ENCODE measurements around the gene SEPTIN10. TPM values are rescaled to one million over a fixed set of nuclear protein-coding genes. Genes with fewer than 3 reads are reported as not detected.

The SEPTIN10 gene
- total and polyA plus RNA-seq, 2 of the 8 experiments (the other 6 are each of a cell fraction or from before 2014, with no cell fraction given) = 23.7 to 101 TPM

GRCh38 chr2:109525836-109526235, 87.9 kb downstream of the SEPTIN10 start:
- H3K9ac ChIP-seq (replicated peaks in 1 of 4; ENCODE audit: extremely low read depth in 1 of 4, low read depth in 3 of 4, low read length in 3 of 4) = no peak overlapping the region
- no peak overlapping the region for H2BK5ac ChIP-seq (ENCODE audit: low read depth, low read length)
- no peak overlapping the region for H2BK20ac ChIP-seq (ENCODE audit: low read length)
- H3K27me3 ChIP-seq (replicated peaks in 1 of 4; ENCODE audit: control insufficient read depth in 3 of 4, extremely low read depth in 1 of 4, insufficient read depth in 3 of 4, low read length in 3 of 4) = no peaks in the 10 kb centered on the region
- no peak overlapping the region for H2BK120ac ChIP-seq (replicated peaks; ENCODE audit: low read depth, low read length)
- POLR2A ChIA-PET (ENCODE audit: partially characterized antibody) = interaction anchor here (1.2 kb wide), 1 partner anchor 20 kb away, joined by 3 read pairs; no protein-coding TSS in a partner anchor
- H3K27ac ChIP-seq (ENCODE audit: low read depth, low read length) = no peak overlapping the region
- CTCF ChIA-PET (ENCODE audit: partially characterized antibody) = interaction anchor here (0.6 to 4.6 kb wide), 6 partner anchors 9 to 187 kb away, joined by 3 to 26 read pairs (median 8); no protein-coding TSS in a partner anchor
- H3K23ac ChIP-seq (ENCODE audit: insufficient read length) = no peak overlapping the region
- H3K36me3 ChIP-seq (ENCODE audit: control insufficient read depth in 2 of 4, insufficient read depth in 4 of 4, low read length in 3 of 4) = no peaks in the 10 kb centered on the region
- no peak overlapping the region for H2BK15ac ChIP-seq (ENCODE audit: low read length)
- no peak overlapping the region for H4K91ac ChIP-seq (replicated peaks; ENCODE audit: insufficient read length, low read length)
- H2AK5ac ChIP-seq (ENCODE audit: low read depth, low read length) = no peak overlapping the region
- H2AFZ ChIP-seq (ENCODE audit: low read length) = no peak overlapping the region
- H4K8ac ChIP-seq (ENCODE audit: extremely low read depth, insufficient read depth, low read length) = no peak overlapping the region
- 86% methylated on average over 4 of the region's 4 CpGs; no CpG with 5 or more reads in 1 of the 2 experiments for WGBS, 2 experiments (ENCODE audit: extremely low coverage in 1 of 2, insufficient coverage in 1 of 2, insufficient read length in 1 of 2, insufficient replicate concordance in 2 of 2, low coverage in 1 of 2, low lambda C conversion rate in 2 of 2, missing lambda C conversion rate in 1 of 2)
- H3K4me1 ChIP-seq (replicated peaks in 1 of 4; ENCODE audit: control insufficient read depth in 3 of 4, insufficient read depth in 4 of 4, low read length in 3 of 4) = no peaks in the 10 kb centered on the region
- H3K14ac ChIP-seq (ENCODE audit: insufficient read length) = no peak overlapping the region
- no peaks in the 10 kb centered on the region for H3K79me1 ChIP-seq (ENCODE audit: low read depth, low read length)
- no peak overlapping the region for H4K5ac ChIP-seq (ENCODE audit: insufficient read length, low read depth, low read length)
- H2BK12ac ChIP-seq (ENCODE audit: low read depth, low read length) = no peak overlapping the region
- H3K18ac ChIP-seq (ENCODE audit: extremely low read depth, low read length) = no peak overlapping the region
- no peak overlapping the region for H3K4me3 ChIP-seq (ENCODE audit: extremely low read depth in 1 of 4, insufficient read depth in 2 of 4, low read depth in 3 of 4, low read length in 4 of 4)
- FAIRE-seq (no peak), DNase-seq (ENCODE audit: low read depth in 1 of 2, low spot score in 2 of 2) (no peak)
- no peaks in the 10 kb centered on the region for H3K9me3 ChIP-seq (ENCODE audit: insufficient read depth in 2 of 2, low read depth in 1 of 2, low read length in 1 of 2)
- no peaks in the 10 kb centered on the region for H3K79me2 ChIP-seq (ENCODE audit: control insufficient read depth in 1 of 2, insufficient read depth in 2 of 2, low read length in 2 of 2)
- H3K23me2 ChIP-seq (ENCODE audit: low read depth, low read length) = peaks cover 2% of the 10 kb centered on the region; the same call in 1 of the 2 replicates
- H3K4ac ChIP-seq (replicated peaks; ENCODE audit: insufficient read length, low read depth, low read length) = no peak overlapping the region
- no peaks in the 10 kb centered on the region for H4K20me1 ChIP-seq (replicated peaks in 1 of 2; ENCODE audit: control insufficient read depth in 1 of 2, insufficient read depth in 2 of 2, low read length in 2 of 2)
- no peak overlapping the region for H3K56ac ChIP-seq (replicated peaks; ENCODE audit: insufficient read length, low read depth, low read length)
- H3K4me2 ChIP-seq (ENCODE audit: insufficient read depth in 1 of 2, low read depth in 2 of 2, low read length in 2 of 2) = no peak overlapping the region
- TF ChIP-seq SIX5 (IDR thresholded peaks at IDR 0.05; ENCODE audit: low read depth, low read length) (no peak), HDAC2 (IDR thresholded peaks at IDR 0.05; ENCODE audit: borderline replicate concordance in 1 of 2, low read depth in 2 of 2, low read length in 2 of 2) (no peak), RXRA (IDR thresholded peaks at IDR 0.05; ENCODE audit: insufficient read depth, low read depth, low read length) (no peak), ZNF274 (IDR thresholded peaks at IDR 0.05; ENCODE audit: borderline replicate concordance, extremely low read depth, low read length) (no peak), RNF2 (IDR thresholded peaks at IDR 0.05; ENCODE audit: borderline replicate concordance, low read depth, low read length, missing control alignments, poor library complexity, severe bottlenecking) (no peak), NRF1 (IDR thresholded peaks at IDR 0.05; ENCODE audit: low read depth, low read length) (no peak), SRF (IDR thresholded peaks at IDR 0.05; ENCODE audit: low read depth, low read length) (no peak), CHD2 (IDR thresholded peaks at IDR 0.05; ENCODE audit: low read length) (no peak), CTCF (IDR thresholded peaks at IDR 0.05; ENCODE audit: control extremely low read depth in 1 of 3, insufficient read depth in 1 of 3, low read depth in 1 of 3, low read length in 3 of 3) (no peak), TAF7 (optimal IDR thresholded peaks at IDR 0.05; ENCODE audit: borderline replicate concordance, low read depth, low read length) (no peak), SIRT6 (IDR thresholded peaks at IDR 0.05; ENCODE audit: low read length) (no peak)

Data from H1 (cell line).